GM13977 (cell line): ENCODE measurements around the gene GPR143.

Experiments
- DNase-seq: peaks from one replicate; pipeline ENCODE4 v3.0.0; 2012; ENCODE audit warnings: low spot score
- CTCF ChIP-seq: IDR thresholded peaks from 2 replicates; pipeline ENCODE4 v1.5.1; 2012; ENCODE audit warnings: mild to moderate bottlenecking, control low read depth; ENCODE audit not compliant: insufficient read depth; ENCODE audit errors: extremely low read depth, missing control alignments
- in situ Hi-C: fragments of 300-500 bp; cut with MboI; formaldehyde crosslinking; loops from one replicate; pipeline ENCODE4 v1.12.0; 2022; ENCODE audit warnings: low sequenced_read_pairs, low pct_unique_long_range_greater_than_20kb, mixed read lengths, inconsistent platforms; ENCODE audit not compliant: unreplicated experiment

GPR143 gene

GRCh38 chrX:9704876-9705465 lies 60.7 kb downstream of the GPR143 start:
- DNase-seq, result no peak
- no peak for TF ChIP-seq CTCF
- in situ Hi-C loops, result no loop called here

GRCh38 chrX:9703406-9703805 lies 62.2 kb downstream of the GPR143 start:
- in situ Hi-C loops, result no loop called here
- DNase-seq, result no peak
- no peak for TF ChIP-seq CTCF

GRCh38 chrX:9701790-9702189 lies 63.9 kb downstream of the GPR143 start:
- in situ Hi-C loops, result no loop called here
- no peak for DNase-seq
- TF ChIP-seq CTCF, result no peak

- in situ Hi-C loops, result no loop called here
- TF ChIP-seq CTCF, result no peak
- no peak for DNase-seq
Observed at GRCh38 chrX:9700555-9700954, 65.1 kb downstream of the GPR143 start.

- in situ Hi-C loops, result loop anchor here (25.0 kb wide), 3 partner anchors 236 to 736 kb away; partner anchors contain the start of gene TBL1X
- DNase-seq, result no peak
- TF ChIP-seq CTCF, result no peak
Observed at GRCh38 chrX:9698576-9698975, 67.1 kb downstream of the GPR143 start.

GRCh38 chrX:9693307-9694001 lies 72.2 kb downstream of the GPR143 start:
- TF ChIP-seq CTCF, result no peak
- in situ Hi-C loops, result loop anchor here (25.0 kb wide), 3 partner anchors 231 to 731 kb away; partner anchors contain the start of gene TBL1X
- no peak for DNase-seq
